Stimulated activated CD8-positive, alpha-beta memory T cell treated with anti-CD3 and anti-CD28 coated beads, Interleukin-7, amount 100 ng/mL, for 24 hours (primary cell): ENCODE results near the gene CEBPB.
"Not testable (repeated sequence)": the region's sequence is repeated elsewhere in the genome, so short reads cannot be mapped to it uniquely, and the experiment has no call there.

Source experiments
- DNase-seq: peaks from one replicate; pipeline ENCODE4 v3.0.0-alpha.2; 2020; ENCODE audit warnings: low read depth

The CEBPB gene

DNA sequence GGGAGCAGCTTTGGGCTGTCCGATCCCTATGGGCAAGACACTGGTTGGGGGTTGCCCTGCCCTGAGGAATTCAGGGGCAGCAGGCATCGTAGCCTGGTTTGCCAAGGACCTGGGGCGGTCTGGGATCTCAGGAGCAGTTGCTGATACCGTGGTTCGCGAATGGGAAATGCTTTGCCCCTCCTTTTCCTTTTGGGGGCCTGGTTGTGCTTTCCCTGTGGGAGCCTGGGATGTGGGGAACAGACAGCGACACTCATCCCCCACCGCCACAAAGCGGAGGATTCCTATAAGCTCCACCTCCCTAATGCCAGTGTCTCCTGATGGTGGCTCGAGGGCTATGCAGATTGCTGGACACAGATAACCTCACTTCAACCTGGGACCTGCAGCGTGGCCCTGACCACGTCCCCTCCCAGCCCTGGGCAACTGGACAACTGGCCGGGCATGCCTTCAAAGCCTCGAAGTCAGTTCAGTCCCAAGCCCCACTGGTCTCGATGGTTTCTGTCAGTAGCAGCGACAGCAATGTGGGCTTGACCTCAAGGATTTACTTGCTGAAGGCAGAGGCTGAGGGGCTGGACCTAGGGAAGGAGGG, 3.3 kb downstream of the CEBPB start:
- DNase-seq: no peak

DNA sequence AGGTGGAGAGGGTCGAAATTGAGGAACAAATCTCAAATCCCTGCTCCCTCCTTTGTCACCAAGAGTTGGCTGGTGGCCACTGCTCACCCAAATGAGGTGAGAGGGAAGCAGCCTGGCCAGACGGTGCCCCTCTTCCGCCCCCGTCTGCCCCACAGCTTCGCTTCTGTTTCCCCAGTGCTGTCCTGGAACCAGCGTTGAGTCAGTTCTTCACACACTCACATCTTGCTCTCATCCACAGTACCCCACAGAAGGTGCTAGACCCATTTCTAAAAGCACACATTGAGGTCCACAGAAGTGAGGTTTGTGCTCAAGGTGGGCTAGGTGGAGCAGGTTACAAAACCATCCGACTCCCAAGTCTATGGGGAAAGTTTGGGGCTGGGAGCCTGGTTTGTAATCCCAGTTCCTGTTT, 3.8 kb downstream of the CEBPB start:
- no peak for DNase-seq

DNA sequence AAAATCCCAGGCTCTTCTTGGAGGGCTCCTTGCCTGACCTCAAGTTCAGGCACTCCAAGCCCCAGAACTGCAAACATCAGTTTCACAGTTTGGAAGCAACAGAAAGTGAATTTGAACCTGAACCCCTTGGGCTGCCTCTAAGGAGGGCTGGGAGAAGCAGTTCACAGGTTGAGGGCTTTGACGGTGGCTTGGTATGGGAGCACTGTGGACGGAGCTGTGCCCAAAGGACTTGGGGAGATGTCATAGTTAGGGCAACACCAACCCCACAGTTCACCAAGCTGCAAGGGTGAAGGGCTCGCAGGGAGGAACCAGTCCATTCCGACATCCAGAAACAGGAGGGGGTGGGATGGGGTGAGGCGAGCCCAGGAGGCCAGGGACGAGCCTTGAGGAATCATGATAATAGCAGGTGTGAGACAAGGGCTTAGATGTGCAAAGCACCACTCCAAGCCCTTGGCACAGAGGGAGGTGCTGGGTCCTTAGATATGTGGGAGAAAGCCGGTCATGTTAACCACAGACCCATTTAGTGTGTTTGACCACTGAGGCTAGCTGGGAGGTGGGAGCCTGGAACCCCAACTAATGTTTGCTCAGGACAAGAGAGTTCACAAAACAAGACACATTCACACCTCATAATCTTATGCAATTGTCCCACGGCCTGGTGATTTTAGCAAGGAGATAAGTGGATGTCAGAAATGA, 4.3 kb downstream of the CEBPB start:
- DNase-seq: no peak

DNA sequence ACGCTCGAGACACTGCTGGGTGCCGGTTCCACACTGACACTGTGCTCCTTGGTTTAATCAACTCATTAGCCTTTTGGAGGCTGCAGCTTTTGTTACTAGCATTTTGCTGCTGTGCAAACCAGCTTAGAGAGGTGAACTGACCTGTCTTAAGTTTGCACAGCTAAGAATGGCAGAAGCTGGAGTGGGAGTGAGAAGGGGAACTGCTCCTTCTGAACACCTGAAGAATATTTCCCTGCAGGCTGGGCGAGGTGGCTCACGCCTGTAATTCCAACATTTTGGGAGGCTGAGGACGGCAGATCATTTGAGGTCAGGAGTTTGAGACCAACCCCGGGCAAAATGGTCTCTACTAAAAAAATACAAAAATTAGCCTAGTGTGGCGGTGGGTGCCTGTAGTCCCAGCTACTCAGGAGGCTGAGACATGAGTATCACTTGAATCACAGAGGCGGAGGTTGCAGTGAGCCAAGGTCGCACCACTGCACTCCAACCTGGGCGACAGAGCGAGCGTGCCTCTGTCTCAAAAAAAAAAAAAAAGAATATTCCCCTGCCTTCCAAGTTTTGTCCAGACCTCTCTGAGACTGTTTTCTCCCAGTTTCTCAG, 5.0 kb downstream of the CEBPB start:
- DNase-seq: no peak

DNA sequence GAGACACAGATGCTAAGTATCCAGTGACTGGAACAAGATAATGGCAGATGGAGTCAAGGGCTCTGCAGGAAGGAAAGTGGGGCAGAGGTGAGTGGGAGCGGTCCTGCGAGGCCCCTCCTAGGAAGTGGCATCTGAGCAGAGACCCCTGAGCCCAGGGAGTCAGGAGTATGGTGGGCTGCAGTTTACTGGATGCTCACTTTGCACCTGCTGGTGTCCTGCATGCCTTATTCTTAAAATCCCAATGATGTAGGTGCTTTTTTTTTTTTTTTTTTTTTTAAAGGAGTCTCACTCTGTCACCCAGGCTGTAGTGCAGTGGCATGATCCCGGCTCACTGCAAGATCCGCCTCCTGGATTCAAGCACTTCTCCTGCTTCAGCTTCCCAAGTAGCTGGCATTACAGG, 5.6 kb downstream of the CEBPB start:
- DNase-seq: no peak

DNA sequence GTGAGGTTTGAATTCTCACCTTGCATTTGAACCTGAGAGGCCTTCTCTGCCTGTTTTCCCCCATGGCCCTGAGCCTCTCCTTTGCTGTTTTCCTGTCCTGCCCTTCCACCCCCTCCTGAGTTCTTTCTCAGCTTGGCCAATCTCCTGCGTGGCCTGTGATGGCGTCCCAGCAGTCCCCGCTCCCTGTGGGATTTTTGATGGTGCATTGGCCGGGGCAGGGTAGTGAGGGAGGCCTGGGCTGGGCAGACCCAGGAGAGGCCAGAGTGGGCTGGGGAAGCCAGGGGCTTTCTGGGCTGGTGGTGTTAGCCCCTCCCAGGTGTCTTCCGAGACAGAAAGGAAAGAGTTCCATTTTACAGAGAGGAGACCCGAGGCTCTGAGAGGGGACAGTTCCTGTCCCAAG, 6.3 kb downstream of the CEBPB start:
- DNase-seq: no peak

DNA sequence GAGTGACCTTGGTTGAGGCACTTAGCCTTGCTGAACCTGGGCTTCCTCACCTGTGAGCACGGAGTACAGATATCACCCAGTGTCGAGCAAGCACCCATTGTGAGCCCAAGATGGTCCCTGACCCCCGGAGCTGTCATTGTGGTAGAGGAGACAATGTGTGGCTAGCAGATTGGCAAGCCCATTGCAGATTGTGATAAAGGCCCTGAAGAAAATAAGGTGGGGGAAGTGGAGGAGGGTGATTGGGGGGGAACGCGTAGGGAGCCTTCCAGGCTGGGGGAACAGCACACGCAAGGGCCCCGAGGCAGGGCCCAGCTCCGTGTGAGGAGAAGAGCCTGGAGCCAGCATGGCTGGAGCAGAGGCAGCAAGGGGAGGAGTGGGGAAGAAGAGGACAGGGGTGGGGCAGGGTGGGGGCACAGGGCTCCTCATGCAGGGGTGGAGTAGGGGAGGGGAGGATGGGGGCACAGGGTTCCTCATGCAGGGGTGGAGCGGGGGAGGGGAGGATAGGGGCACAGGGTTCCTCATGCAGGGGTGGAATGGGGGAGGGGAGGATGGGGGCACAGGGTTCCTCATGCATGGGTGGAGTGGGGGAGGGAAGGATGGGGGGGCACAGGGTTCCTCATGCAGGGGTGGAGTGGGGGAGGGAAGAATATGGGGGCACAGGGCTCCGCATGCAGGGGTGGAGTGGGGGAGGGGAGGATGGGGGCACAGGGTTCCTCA, 7.0 kb downstream of the CEBPB start:
- no peak for DNase-seq

DNA sequence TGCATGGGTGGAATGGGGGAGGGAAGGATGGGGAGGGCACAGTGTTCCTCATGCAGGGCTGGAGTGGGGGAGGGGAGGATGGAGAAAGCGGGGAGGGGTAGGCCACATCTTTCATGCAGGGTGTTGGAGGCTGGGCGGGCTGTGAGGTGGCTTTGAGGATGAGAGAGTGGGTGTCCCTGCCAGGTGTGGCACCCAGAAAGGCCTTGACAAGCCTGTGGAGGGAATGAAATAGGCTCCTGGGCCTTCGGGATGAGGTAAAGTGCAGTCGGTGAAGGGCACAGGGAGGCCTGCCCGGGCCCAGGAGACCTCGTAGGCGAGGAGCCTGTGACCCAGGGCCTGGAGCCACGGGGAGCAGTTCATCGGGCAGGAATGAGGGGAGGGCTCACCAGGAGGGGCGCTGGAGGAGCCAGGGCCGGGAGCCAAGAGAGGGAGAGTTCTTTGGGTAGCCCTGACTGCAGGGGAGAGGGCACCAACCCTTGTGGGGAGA, 7.6 kb downstream of the CEBPB start:
- DNase-seq: no peak

DNA sequence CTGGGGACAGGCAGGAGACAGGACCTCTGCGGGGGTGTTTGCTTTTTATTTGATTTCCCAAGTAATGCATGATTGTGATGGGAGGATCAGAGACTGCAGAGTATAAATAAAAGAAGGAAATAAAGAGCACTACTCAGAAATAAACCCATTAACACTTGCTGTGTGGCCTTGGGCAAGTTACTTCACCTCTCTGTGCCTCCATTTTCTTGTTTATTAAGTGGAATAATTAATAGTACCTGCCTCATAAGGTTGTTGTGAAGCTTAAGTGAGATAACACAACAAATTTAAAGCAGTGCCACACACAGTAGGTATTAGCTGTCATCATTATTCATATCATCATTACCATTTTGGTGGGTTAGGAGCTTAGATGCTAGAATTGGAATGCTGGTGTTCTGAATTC, 8.1 kb downstream of the CEBPB start:
- DNase-seq: no peak

DNA sequence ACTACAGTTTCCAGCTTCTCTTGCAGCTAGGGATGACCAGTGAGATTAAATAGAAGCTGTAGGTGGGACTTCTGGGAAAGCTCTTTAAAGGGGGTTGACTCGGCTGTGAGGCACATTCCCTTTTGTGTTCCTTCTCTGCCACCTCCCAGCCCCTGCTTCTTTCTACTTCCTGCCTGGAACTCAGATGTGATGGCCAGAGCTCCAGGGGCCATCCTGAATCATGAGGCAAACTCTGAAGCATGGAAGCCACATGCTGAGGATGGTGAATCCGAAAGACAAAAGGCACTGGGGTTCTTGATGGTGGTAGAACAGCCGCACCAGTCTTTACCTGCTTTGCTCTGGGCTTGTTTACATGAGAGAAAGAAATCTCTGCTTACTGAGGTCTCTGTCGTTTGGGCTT, 9.1 kb downstream of the CEBPB start:
- DNase-seq: no peak

DNA sequence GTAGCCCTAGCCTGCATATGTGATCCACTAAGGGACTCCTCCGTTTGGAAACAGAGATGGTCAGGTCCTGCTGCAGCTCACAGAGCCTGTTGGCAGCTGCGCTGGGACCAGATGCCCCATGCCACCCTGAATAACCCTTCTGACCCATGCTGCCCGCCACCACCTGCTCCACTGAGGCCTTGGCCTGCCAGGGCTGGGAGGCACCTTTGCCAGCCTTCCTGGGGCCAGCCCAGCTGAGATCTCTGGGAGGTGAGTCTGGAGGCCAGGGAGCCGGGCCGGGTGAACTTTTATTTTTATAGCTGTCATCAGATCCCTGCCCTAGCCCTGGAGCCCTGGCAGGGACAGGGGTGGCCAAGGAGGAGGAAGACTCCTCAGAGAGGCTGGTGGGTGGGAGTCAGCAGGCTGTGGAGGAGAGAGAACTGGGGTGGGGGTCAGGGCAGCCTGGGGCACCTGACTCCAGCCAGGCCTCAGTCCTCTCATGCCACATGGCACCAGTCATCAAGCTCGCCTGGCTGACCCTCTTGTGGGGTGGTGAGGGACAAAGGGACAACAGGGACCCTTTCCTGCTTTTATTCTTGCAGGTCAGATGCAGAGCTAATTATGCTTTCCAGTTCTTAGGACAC, 10.0 kb downstream of the CEBPB start:
- DNase-seq: no peak

DNA sequence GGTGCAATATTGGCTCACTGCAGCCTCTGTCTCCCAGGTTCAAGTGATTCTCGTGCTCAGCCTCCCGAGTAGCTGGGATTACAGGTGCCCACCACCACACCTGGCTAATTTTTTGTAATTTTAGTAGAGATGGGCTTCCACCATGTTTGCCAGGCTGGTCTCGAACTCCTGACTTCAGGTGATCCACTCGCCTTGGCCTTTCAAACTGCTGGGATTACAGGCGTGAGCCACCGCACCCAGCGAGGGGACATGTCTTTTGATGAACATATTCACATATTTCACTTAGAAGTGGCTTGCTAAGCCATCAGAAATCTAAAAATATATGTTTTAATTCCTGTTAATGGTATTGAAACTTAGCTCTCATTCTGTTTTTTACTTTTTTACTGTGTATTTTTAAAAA, 11.1 kb downstream of the CEBPB start:
- DNase-seq: not testable (repeated sequence)

DNA sequence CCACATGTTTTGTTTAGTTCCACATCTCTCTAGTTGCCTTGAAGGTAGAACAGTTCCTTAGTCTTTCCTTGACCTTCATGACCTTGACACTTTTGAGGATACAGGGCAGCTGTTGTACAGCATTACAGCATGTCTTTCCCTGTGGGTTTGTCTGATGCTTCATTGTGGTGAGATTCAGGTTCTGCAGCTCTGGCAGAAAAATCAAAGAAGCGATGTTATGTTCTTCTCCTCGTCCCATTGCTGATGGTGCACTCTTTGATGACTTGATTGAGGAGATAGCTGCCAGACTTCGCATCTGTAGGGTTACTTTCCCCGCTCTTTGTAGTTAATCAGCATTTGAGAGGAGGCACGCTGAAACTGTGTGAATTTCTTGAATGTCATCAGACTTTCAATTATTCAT, 12.0 kb downstream of the CEBPB start:
- DNase-seq: no peak

DNA sequence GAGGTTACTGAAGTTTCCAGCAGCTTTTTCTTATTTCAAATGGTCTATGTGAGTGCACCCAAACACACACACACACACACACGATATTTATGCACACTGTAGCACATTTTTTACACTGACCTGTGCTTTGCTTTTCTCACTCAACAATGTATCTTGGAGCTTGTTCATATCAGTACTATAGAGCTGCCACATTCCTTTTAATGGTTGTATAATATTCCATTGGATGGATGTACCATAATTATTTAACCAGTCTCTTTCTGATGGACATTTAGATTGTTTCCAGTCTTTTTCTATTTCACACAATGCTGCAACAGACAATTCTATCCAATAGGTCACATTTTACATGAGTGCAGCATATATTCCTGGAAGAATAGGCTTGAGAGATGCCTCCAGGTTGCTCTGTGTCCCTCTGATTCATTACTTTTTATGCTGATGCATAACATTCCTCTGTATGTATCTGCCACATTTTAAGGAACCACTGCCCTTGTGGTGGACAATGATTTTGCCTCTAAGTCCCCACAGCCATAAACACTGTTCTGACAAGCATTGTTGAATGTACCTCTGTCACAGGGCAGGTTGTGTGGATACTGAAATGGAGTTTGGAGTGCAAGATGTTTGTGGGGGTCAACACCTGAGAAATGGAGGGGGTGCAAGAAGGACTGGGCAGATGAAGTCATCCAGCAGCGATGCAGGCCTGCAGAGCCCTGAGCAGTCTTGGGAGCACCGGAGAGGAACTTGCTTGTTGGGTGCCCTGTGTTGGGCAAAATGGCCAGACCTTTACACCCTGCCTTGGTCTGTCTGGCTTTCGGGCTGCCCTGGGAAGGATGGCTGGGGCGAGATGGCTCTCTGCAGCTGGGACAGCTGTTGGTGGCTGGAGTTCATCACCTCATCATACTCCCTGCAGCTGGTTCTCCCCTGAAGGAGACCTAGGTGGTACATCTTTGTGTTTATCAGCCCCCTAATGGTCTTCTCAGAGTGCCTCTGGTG, 13.6 kb downstream of the CEBPB start:
- DNase-seq: no peak

DNA sequence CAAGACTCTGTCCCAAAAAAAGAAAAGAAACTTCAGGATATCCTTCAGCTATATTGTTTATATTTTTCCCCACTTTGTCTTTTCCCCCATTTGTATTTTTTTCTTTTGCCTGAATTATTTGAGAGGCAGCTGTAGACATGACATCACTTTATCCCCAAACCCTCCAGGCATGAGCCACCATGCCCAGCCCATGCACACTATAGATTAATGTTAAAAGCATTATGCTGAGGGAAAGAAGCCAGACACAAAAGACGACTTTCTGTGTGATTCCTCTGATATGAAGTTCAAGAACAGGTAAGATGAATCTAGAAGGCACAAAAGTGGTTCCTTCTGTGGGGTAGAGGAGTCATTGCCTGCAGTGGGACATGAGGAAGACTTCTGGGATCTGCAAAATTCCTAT, 16.4 kb downstream of the CEBPB start:
- no peak for DNase-seq

DNA sequence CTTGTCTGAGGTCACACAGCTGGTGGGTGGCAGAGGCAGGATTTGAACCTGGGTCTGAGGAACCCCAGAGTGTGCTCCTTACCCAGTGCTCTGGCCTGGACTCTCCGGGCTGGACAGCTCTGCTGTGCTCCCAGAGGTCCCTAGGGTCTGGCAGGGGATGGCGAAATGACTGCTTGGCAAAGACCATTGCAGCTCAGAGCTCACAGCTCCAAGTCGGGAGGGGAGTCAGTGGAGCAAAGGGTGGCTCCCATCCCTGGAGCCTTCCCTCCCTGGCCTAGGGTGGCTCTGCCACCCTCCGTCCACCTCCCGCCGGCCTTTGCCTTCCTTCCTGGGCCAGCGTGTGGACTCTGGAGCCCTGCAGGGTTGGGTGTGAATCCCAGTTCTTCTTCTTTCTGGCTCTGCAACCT, 17.5 kb downstream of the CEBPB start:
- DNase-seq: no peak

DNA sequence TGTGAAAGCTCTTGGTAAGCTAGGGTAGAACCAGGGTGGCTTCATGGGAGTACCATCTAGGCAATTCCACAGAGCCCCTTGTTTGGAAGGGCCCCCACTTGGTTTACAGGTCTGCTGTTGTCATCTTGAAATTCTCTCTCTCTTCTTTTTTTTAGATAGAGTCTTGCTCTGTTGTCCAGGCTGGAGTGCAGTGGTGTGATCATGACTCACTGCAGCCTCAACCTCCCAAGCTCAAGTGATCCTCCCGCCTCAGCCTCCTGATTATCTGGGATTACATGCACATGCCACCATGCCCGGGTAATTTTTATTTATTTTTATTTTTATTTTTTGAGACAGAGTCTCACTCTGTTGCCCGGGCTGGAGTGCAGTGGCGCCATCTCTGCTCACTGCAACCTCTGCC, 18.2 kb downstream of the CEBPB start:
- DNase-seq: not testable (repeated sequence)

DNA sequence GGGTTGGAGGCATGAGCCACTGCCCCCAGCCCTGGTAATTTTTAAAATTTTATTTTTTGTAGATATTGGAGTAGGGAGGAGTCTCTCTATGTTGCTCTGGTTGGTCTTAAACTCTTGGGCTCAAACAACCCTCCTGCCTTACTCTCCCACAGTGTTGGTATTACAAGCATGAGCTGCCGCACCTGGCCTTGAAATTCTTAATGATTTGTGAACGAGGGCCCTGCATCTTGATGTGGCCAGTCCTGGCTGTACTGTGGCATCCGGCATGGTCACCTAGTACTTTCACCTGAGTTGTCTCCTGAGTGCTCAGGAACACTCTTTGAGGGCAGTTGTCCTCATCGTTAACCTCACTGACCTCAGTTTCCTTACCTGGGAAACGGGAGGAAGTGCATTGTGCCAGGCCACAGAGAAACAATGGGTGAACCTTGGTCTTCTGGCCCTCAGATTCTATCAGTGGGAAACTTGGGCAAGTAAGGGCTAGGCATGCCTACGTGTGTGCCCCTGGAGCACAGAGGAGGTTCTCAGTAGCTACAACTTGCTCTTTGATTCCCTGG, 19.5 kb downstream of the CEBPB start:
- no peak for DNase-seq

DNA sequence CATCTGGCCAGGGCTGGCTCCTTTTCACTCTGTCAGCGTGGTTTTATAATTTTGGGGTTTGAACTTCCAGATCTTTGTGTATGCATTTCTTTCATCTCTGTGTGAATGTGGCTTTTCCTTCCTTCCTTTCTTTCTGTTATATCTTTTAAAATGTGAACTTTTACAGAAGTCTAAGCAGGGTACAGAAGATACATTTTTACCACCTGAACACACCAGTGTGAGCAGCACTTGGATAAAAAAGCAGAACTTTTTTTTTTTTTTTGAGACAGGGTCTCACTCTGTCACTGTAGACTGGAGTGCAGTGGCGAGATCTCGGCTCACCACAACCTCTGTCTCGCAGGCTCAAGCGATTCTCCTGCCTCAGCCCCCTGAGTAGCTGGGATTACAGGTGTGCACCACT, 20.5 kb downstream of the CEBPB start:
- no peak for DNase-seq

DNA sequence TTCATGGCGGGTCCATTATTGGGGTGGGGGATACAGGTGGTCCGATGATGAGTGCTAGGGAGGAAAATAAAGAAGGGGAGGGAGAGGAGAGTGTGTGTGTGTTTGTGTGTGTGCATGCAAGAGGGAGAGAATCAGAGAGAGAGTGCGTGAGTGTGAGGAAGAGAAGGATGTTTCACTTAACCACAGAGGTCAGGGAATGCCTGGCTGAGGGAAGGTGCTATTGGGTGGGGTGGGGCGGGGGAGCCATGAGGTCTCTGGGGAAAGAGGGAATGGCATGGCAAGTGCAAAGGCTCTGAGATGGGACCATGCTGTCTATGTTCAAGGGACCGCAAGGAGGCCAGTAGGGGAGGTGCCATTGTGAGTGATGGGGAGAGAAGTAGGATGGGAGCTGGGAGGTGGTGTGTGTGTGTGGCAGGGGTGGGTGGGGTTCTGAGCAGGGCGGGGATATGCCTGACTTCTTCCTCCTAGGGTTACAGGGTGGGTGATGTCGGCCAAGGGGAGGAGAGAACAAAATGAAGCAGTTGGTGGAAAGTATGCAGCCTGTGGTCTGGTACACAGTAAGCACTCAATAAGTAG, 23.0 kb downstream of the CEBPB start:
- no peak for DNase-seq
